Activated CD4-positive, alpha-beta memory T cell treated with anti-CD3 and anti-CD28 coated beads for 36 hours (primary cell): ENCODE measurements around the gene CCL3. TPM values are rescaled to one million over a fixed set of nuclear protein-coding genes. Genes with fewer than 3 reads are reported as not detected.
A peak's percentile ranks its signal among the peaks of the same experiment; 100 is the strongest.
"Not testable (repeated sequence)": the region's sequence is repeated elsewhere in the genome, so short reads cannot be mapped to it uniquely, and the experiment has no call there.

ENCODE experiments used
- CTCF ChIA-PET: fragments of 350-600 bp; sonication (Branson Sonifier 250); formaldehyde crosslinking; loops from one replicate; lab custom pipeline; 2021; ENCODE audit warnings: antibody characterized with exemption, inconsistent platforms; lab: Charles Lee
- POLR2A ChIA-PET: fragments of 350-600 bp; sonication (Branson Sonifier 250); formaldehyde crosslinking; loops from one replicate; lab custom pipeline; 2021; ENCODE audit warnings: antibody characterized with exemption; lab: Charles Lee
- DNase-seq: peaks from one replicate; pipeline ENCODE4 v3.0.0-alpha.2; 2020
- H3K27ac Mint-ChIP-seq: one replicate; pipeline ENCODE4 v1.8.0; 2021; ENCODE audit warnings: mixed read lengths
- H3K27me3 Mint-ChIP-seq: one replicate; pipeline ENCODE4 v1.8.0; 2021; ENCODE audit warnings: mixed read lengths
- H3K36me3 Mint-ChIP-seq: one replicate; pipeline ENCODE4 v1.8.0; 2021; ENCODE audit warnings: mixed read lengths
- H3K4me1 Mint-ChIP-seq: one replicate; pipeline ENCODE4 v1.8.0; 2021; ENCODE audit warnings: low read depth, mixed read lengths
- H3K4me3 Mint-ChIP-seq: one replicate; pipeline ENCODE4 v1.8.0; 2021; ENCODE audit warnings: mild to moderate bottlenecking, mixed read lengths
- H3K9me3 Mint-ChIP-seq: one replicate; pipeline ENCODE4 v1.8.0; 2021; ENCODE audit warnings: mixed read lengths
- intact Hi-C: fragments of 100-400 bp; cut with micrococcal nuclease; formaldehyde crosslinking; loops from one replicate; pipeline ENCODE4 v1.15.1; 2023
- total RNA-seq, 2 experiments: library from RNA; stranded (reverse); gene quantifications; one replicate each; pipeline ENCODE4 v1.2.3, GENCODE V29; 2021

Gene CCL3
- total RNA-seq, 2 experiments from 2014 or later = 981 to 989 TPM

GRCh38 chr17:36085765-36086164 is 4.2 kb downstream of the CCL3 start:
- H3K36me3 Mint-ChIP-seq = peaks cover 4% of the 10 kb centered on the region
- ChIA-PET POLR2A (interaction anchor here (0.5 to 1.0 kb wide), 2 partner anchors 17 to 63 kb away, joined by 3 to 7 read pairs; partner anchors contain the start of gene CCL4), CTCF (interaction anchor here (0.6 to 6.0 kb wide), 4 partner anchors 13 to 116 kb away, joined by 3 to 56 read pairs (median 6); no protein-coding TSS in a partner anchor)
- H3K27me3 Mint-ChIP-seq = peaks cover 19% of the 10 kb centered on the region
- H3K9me3 Mint-ChIP-seq = no peaks in the 10 kb centered on the region
- H3K4me1 Mint-ChIP-seq = peaks cover 52% of the 10 kb centered on the region
- no peak overlapping the region for H3K27ac Mint-ChIP-seq
- DNase-seq = no peak
- H3K4me3 Mint-ChIP-seq = no peak overlapping the region
- intact Hi-C loops = no loop called here

- intact Hi-C loops, H3K9me3 Mint-ChIP-seq, H3K27ac Mint-ChIP-seq, H3K4me3 Mint-ChIP-seq, POLR2A ChIA-PET, H3K36me3 Mint-ChIP-seq, DNase-seq: not testable (repeated sequence)
- H3K27me3 Mint-ChIP-seq = peaks cover 16% of the 10 kb centered on the region
- CTCF ChIA-PET = interaction anchor here (2.3 kb wide), 1 partner anchor 10 kb away, joined by 19 read pairs; no protein-coding TSS in a partner anchor
- peaks cover 32% of the 10 kb centered on the region for H3K4me1 Mint-ChIP-seq
These were observed 6.3 kb downstream of the CCL3 start for GRCh38 chr17:36083691-36084090.

- H3K27ac Mint-ChIP-seq = peak overlapping the region; percentile 80
- peak overlapping the region; percentile 26 for H3K4me3 Mint-ChIP-seq
- ChIA-PET CTCF (interaction anchor here (0.9 to 2.3 kb wide), 4 partner anchors 9 to 107 kb away, joined by 3 to 19 read pairs (median 4); no protein-coding TSS in a partner anchor), POLR2A (interaction anchor here (0.6 to 1.3 kb wide), 3 partner anchors 10 to 21 kb away, joined by 3 to 5 read pairs (median 4); partner anchors contain the start of gene CCL4)
- H3K27me3 Mint-ChIP-seq = peaks cover 18% of the 10 kb centered on the region
- peaks cover 27% of the 10 kb centered on the region for H3K4me1 Mint-ChIP-seq
- H3K36me3 Mint-ChIP-seq, H3K9me3 Mint-ChIP-seq: not testable (repeated sequence)
- intact Hi-C loops = loop anchor here (1.0 kb wide), 2 partner anchors 8 kb away; partner anchors contain the start of gene CCL3
- DNase-seq = peak; percentile 74
These were observed 7.3 kb downstream of the CCL3 start for GRCh38 chr17:36082482-36083120.

- peak overlapping the region; percentile 80 for H3K27ac Mint-ChIP-seq
- not testable (repeated sequence) for H3K4me3 Mint-ChIP-seq, DNase-seq, H3K36me3 Mint-ChIP-seq, H3K9me3 Mint-ChIP-seq
- ChIA-PET CTCF (interaction anchor here (0.9 to 2.3 kb wide), 4 partner anchors 9 to 106 kb away, joined by 3 to 19 read pairs (median 4); no protein-coding TSS in a partner anchor), POLR2A (interaction anchor here (0.8 to 1.3 kb wide), 3 partner anchors 9 to 21 kb away, joined by 3 to 5 read pairs (median 4); partner anchors contain the start of gene CCL4)
- peaks cover 27% of the 10 kb centered on the region for H3K4me1 Mint-ChIP-seq
- peaks cover 18% of the 10 kb centered on the region for H3K27me3 Mint-ChIP-seq
- intact Hi-C loops = loop anchor here (1.0 kb wide), 2 partner anchors 8 kb away; partner anchors contain the start of gene CCL3
These were observed 8.1 kb downstream of the CCL3 start for GRCh38 chr17:36081681-36082471.

- H3K4me3 Mint-ChIP-seq = no peak overlapping the region
- CTCF ChIA-PET = interaction anchor here (0.6 to 4.7 kb wide), 12 partner anchors 8 to 310 kb away, joined by 3 to 82 read pairs (median 12); partner anchors contain the start of gene CCL3
- peaks cover 13% of the 10 kb centered on the region for H3K27me3 Mint-ChIP-seq
- H3K4me1 Mint-ChIP-seq = peaks cover 28% of the 10 kb centered on the region
- POLR2A ChIA-PET = interaction anchor here (0.6 to 1.8 kb wide), 4 partner anchors 16 to 587 kb away, joined by 3 to 10 read pairs (median 4); partner anchors contain the start of genes CCL3 and CCL4
- DNase-seq = no peak
- intact Hi-C loops = loop anchor here (1.0 to 5.0 kb wide), 3 partner anchors 8 to 227 kb away; no protein-coding TSS in a partner anchor
- no peaks in the 10 kb centered on the region for H3K36me3 Mint-ChIP-seq
- no peak overlapping the region for H3K27ac Mint-ChIP-seq
- H3K9me3 Mint-ChIP-seq = peaks cover 3% of the 10 kb centered on the region
These were observed 15.6 kb downstream of the CCL3 start for GRCh38 chr17:36074365-36074764.

GRCh38 chr17:36072431-36073121 is 17.4 kb downstream of the CCL3 start:
- no peaks in the 10 kb centered on the region for H3K36me3 Mint-ChIP-seq
- peak overlapping the region; percentile 24 for H3K27ac Mint-ChIP-seq
- H3K27me3 Mint-ChIP-seq = peaks cover 7% of the 10 kb centered on the region
- ChIA-PET CTCF (interaction anchor here (0.7 to 4.7 kb wide), 44 partner anchors 8 to 473 kb away, joined by 3 to 82 read pairs (median 4); partner anchors contain the start of genes CCL16, CCL3 and TAF15), POLR2A (interaction anchor here (0.6 to 2.4 kb wide), 5 partner anchors 10 to 97 kb away, joined by 3 to 20 read pairs (median 5); partner anchors contain the start of gene CCL3)
- H3K4me1 Mint-ChIP-seq = peaks cover 28% of the 10 kb centered on the region
- peaks cover 3% of the 10 kb centered on the region for H3K9me3 Mint-ChIP-seq
- intact Hi-C loops = loop anchor here (1.0 to 5.0 kb wide), 7 partner anchors 18 to 225 kb away; partner anchors contain the start of gene CCL3
- DNase-seq = peak; percentile 90
- no peak overlapping the region for H3K4me3 Mint-ChIP-seq

GRCh38 chr17:36071751-36072150 is 18.2 kb downstream of the CCL3 start:
- peaks cover 7% of the 10 kb centered on the region for H3K27me3 Mint-ChIP-seq
- H3K4me3 Mint-ChIP-seq = no peak overlapping the region
- H3K36me3 Mint-ChIP-seq = no peaks in the 10 kb centered on the region
- ChIA-PET POLR2A (interaction anchor here (2.1 to 2.4 kb wide), 2 partner anchors 18 to 20 kb away, joined by 7 to 20 read pairs; partner anchors contain the start of gene CCL3), CTCF (interaction anchor here (0.6 to 4.7 kb wide), 17 partner anchors 11 to 651 kb away, joined by 3 to 82 read pairs (median 12); partner anchors contain the start of gene CCL3)
- no peak for DNase-seq
- peaks cover 28% of the 10 kb centered on the region for H3K4me1 Mint-ChIP-seq
- H3K27ac Mint-ChIP-seq = peak overlapping the region; percentile 24
- intact Hi-C loops = loop anchor here (1.0 to 5.0 kb wide), 7 partner anchors 19 to 224 kb away; partner anchors contain the start of gene CCL3
- H3K9me3 Mint-ChIP-seq = no peaks in the 10 kb centered on the region

- POLR2A ChIA-PET = no interaction called here
- H3K9me3 Mint-ChIP-seq = no peaks in the 10 kb centered on the region
- peaks cover 28% of the 10 kb centered on the region for H3K4me1 Mint-ChIP-seq
- no peak overlapping the region for H3K27ac Mint-ChIP-seq
- H3K27me3 Mint-ChIP-seq = peaks cover 14% of the 10 kb centered on the region
- DNase-seq = no peak
- no peak overlapping the region for H3K4me3 Mint-ChIP-seq
- intact Hi-C loops = loop anchor here (5.0 kb wide), 2 partner anchors 173 to 223 kb away; no protein-coding TSS in a partner anchor
- H3K36me3 Mint-ChIP-seq = no peaks in the 10 kb centered on the region
- CTCF ChIA-PET = interaction anchor here (0.6 to 4.7 kb wide), 4 partner anchors 88 to 144 kb away, joined by 3 to 37 read pairs (median 3); no protein-coding TSS in a partner anchor
These were observed 19.5 kb downstream of the CCL3 start for GRCh38 chr17:36070427-36070826.

GRCh38 chr17:36069136-36069535 is 20.8 kb downstream of the CCL3 start:
- Mint-ChIP-seq H3K9me3 (no peaks in the 10 kb centered on the region), H3K27ac (no peak overlapping the region), H3K36me3 (no peaks in the 10 kb centered on the region), H3K27me3 (peaks cover 14% of the 10 kb centered on the region), H3K4me3 (no peak overlapping the region), H3K4me1 (peaks cover 22% of the 10 kb centered on the region)
- intact Hi-C loops = no loop called here
- DNase-seq = no peak
- POLR2A ChIA-PET = interaction anchor here (0.5 to 1.1 kb wide), 2 partner anchors 174 to 532 kb away, joined by 3 to 4 read pairs; partner anchors contain the start of gene SLFN12L
- CTCF ChIA-PET = interaction anchor here (1.0 to 1.8 kb wide), 4 partner anchors 80 to 100 kb away, joined by 3 to 12 read pairs (median 4); no protein-coding TSS in a partner anchor

GRCh38 chr17:36068524-36068923 is 21.4 kb downstream of the CCL3 start:
- ChIA-PET POLR2A (interaction anchor here (0.5 to 1.1 kb wide), 2 partner anchors 173 to 531 kb away, joined by 3 to 4 read pairs; partner anchors contain the start of gene SLFN12L), CTCF (interaction anchor here (0.9 to 1.8 kb wide), 4 partner anchors 77 to 99 kb away, joined by 3 to 12 read pairs (median 4); no protein-coding TSS in a partner anchor)
- Mint-ChIP-seq H3K4me1 (peaks cover 17% of the 10 kb centered on the region), H3K4me3 (no peak overlapping the region), H3K9me3 (no peaks in the 10 kb centered on the region), H3K27ac (no peak overlapping the region), H3K36me3 (no peaks in the 10 kb centered on the region), H3K27me3 (peaks cover 14% of the 10 kb centered on the region)
- peak; percentile 24 for DNase-seq
- intact Hi-C loops = no loop called here
